ENCODE data around the gene RBM12.

GRCh38 chr20:35643045-35643444 is 21.7 kb downstream of the RBM12 start:
- TF ChIP-seq POLR2A (IDR thresholded peaks at IDR 0.05) (no peak), CTCF (IDR thresholded peaks at IDR 0.05) (no peak)
